Breast epithelium (tissue), 4 donors: ENCODE results near the gene GALNT5. TPM values are rescaled to one million over a fixed set of nuclear protein-coding genes. Genes with fewer than 3 reads are reported as not detected.

ENCODE experiments used
- DNase-seq, 2 donors: peaks; one replicate each; pipeline ENCODE4 v3.0.0-alpha.2; 2019; ENCODE audit warnings: low spot score in 2 of 2
- H3K27ac ChIP-seq, 2 donors: fragments of 200-600 bp; sonication (generic) in 1 of 2; one replicate each; pipeline ENCODE4 v1.5.1; 2016 to 2019; ENCODE audit warnings: mild to moderate bottlenecking in 1 of 2
- H3K27me3 ChIP-seq, 2 donors: fragments of 200-600 bp; sonication (generic) in 1 of 2; one replicate each; pipeline versions ENCODE4 v1.5.1 to v1.6.0; 2017 to 2019; ENCODE audit warnings: control low read depth in 1 of 2, mild to moderate bottlenecking in 1 of 2
- H3K36me3 ChIP-seq: fragments of 200-600 bp; one replicate; pipeline ENCODE4 v1.5.1; 2019
- H3K4me1 ChIP-seq, 2 donors: fragments of 200-600 bp; sonication (generic); one replicate each; pipeline ENCODE4 v1.5.1; 2016 to 2019; ENCODE audit warnings: control low read depth in 1 of 2
- H3K4me3 ChIP-seq, 3 donors: fragments of 200-600 bp; sonication (generic); 1 replicate in 2 of 3; 2 replicates in 1 of 3; pipeline ENCODE4 v1.5.1; 2016 to 2019; ENCODE audit warnings: mild to moderate bottlenecking in 3 of 3, moderate library complexity in 2 of 3
- H3K9me3 ChIP-seq, 2 donors: fragments of 200-600 bp; sonication (generic) in 1 of 2; one replicate each; pipeline ENCODE4 v1.5.1; 2016 to 2019; ENCODE audit warnings: control low read depth in 1 of 2
- POLR2A ChIP-seq: fragments of 450-650 bp; IDR thresholded peaks from one replicate; pipeline ENCODE4 v1.6.1; 2016; ENCODE audit warnings: antibody characterized with exemption, mild to moderate bottlenecking, moderate library complexity
- POLR2AphosphoS5 ChIP-seq, 3 donors: sonication (generic); formaldehyde crosslinking; IDR thresholded peaks; one replicate each; pipeline ENCODE4 v1.6.1; 2017; ENCODE audit warnings: antibody characterized with exemption in 3 of 3
- intact Hi-C: fragments of 100-400 bp; cut with DNase I; formaldehyde crosslinking; loops from one replicate; pipeline ENCODE4 v1.15.1; 2023; ENCODE audit warnings: low total_unique reads
- total RNA-seq, 3 donors: library from RNA; depleted of rRNA; stranded (reverse); fragments of >200 nt; gene quantifications; one replicate each; pipeline ENCODE4 v1.1.0, GENCODE V29; 2016
- TF ChIP-seq, protein P1 (sequence below), 3 donors: fragments of 450-650 bp; IDR thresholded peaks; one replicate each; pipeline ENCODE4 v1.5.1; 2016 to 2017; ENCODE audit warnings: antibody characterized with exemption in 3 of 3, mild to moderate bottlenecking in 3 of 3, moderate library complexity in 3 of 3

Gene GALNT5
- total RNA-seq, 3 donors from 2014 or later, result 0.16 to 2.0 (median 1.6) TPM

DNA sequence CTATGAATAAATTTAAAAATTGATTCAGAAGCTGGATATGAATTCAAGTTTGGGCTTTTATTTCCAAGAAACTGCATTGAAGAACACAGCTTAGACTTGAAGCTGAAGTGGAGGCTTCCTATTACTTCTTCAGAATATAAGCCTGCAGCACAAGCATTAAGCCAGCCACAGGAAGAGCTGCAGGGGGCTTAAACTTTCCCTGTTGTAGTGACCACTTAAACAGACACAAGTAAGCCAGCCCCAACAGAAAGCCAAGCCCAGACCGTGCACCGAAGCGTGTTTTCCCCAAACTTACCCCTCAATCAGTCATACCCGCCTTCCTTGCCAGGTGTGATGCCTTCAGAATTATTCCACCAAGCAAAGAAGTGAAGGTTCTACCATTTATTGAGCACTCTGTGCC lies 39.5 kb downstream of the GALNT5 start:
- TF ChIP-seq POLR2A (no peak), POLR2AphosphoS5 (IDR thresholded peaks at IDR 0.05) (no peak)
- TF ChIP-seq, protein P1, sequence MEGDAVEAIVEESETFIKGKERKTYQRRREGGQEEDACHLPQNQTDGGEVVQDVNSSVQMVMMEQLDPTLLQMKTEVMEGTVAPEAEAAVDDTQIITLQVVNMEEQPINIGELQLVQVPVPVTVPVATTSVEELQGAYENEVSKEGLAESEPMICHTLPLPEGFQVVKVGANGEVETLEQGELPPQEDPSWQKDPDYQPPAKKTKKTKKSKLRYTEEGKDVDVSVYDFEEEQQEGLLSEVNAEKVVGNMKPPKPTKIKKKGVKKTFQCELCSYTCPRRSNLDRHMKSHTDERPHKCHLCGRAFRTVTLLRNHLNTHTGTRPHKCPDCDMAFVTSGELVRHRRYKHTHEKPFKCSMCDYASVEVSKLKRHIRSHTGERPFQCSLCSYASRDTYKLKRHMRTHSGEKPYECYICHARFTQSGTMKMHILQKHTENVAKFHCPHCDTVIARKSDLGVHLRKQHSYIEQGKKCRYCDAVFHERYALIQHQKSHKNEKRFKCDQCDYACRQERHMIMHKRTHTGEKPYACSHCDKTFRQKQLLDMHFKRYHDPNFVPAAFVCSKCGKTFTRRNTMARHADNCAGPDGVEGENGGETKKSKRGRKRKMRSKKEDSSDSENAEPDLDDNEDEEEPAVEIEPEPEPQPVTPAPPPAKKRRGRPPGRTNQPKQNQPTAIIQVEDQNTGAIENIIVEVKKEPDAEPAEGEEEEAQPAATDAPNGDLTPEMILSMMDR (IDR thresholded peaks at IDR 0.05), result no peak
- no peaks in the 10 kb centered on the region for H3K9me3 ChIP-seq
- no peaks in the 10 kb centered on the region for H3K27me3 ChIP-seq
- no peak overlapping the region for H3K4me3 ChIP-seq
- H3K27ac ChIP-seq, result no peak overlapping the region
- intact Hi-C loops, result no loop called here
- DNase-seq, result no peak
- H3K36me3 ChIP-seq, result no peaks in the 10 kb centered on the region
- no peaks in the 10 kb centered on the region for H3K4me1 ChIP-seq

- intact Hi-C loops, result no loop called here
Measured at GRCh38 chr2:157301307-157301706, 43.8 kb downstream of the GALNT5 start.

GRCh38 chr2:157302492-157303099 lies 45.1 kb downstream of the GALNT5 start:
- H3K27me3 ChIP-seq, result no peaks in the 10 kb centered on the region
- no peak overlapping the region for H3K4me3 ChIP-seq
- intact Hi-C loops, result no loop called here

More at GRCh38 chr2:157301307-157301706, 43.8 kb downstream of the GALNT5 start:
- Histone ChIP-seq H3K4me3 (no peak overlapping the region), H3K4me1 (no peaks in the 10 kb centered on the region), H3K9me3 (no peaks in the 10 kb centered on the region), H3K27ac (no peak overlapping the region), H3K27me3 (no peaks in the 10 kb centered on the region), H3K36me3 (no peaks in the 10 kb centered on the region)
- no peak for DNase-seq
- TF ChIP-seq POLR2AphosphoS5 (IDR thresholded peaks at IDR 0.05), result no peak
- no peak for TF ChIP-seq POLR2A
- TF ChIP-seq, protein P1 (IDR thresholded peaks at IDR 0.05), result no peak

DNA sequence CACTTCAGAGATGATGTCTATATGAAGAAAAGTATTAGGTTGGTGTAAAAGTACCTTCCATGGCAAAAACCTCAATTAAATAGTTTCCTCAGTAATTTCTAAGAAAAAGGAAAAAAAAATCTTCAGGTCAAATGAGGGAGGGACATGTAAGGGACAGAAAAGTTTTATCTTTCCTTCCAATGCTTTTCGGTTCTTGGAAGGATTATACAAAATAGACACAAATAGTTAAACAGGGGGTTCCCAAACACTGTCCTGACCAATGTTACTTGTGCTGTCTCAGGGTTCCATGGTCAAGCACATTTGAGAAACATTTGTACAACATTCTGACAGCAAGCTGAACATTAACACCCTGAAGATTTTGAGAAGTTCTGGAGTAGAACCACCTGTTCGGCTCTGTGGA lies 46.1 kb downstream of the GALNT5 start:
- TF ChIP-seq, protein P1 (IDR thresholded peaks at IDR 0.05), result no peak
- TF ChIP-seq POLR2AphosphoS5 (IDR thresholded peaks at IDR 0.05) (no peak), POLR2A (no peak)
- intact Hi-C loops, result no loop called here
- Histone ChIP-seq H3K36me3 (no peaks in the 10 kb centered on the region), H3K27me3 (no peaks in the 10 kb centered on the region), H3K4me1 (no peaks in the 10 kb centered on the region), H3K9me3 (no peaks in the 10 kb centered on the region), H3K27ac (no peak overlapping the region), H3K4me3 (no peak overlapping the region)
- no peak for DNase-seq

More at GRCh38 chr2:157302492-157303099, 45.1 kb downstream of the GALNT5 start:
- Histone ChIP-seq H3K4me1 (no peaks in the 10 kb centered on the region), H3K9me3 (no peaks in the 10 kb centered on the region), H3K36me3 (no peaks in the 10 kb centered on the region), H3K27ac (no peak overlapping the region)
- TF ChIP-seq, protein P1 (IDR thresholded peaks at IDR 0.05), result peak; percentile 8 to 59 (median 50)
- TF ChIP-seq POLR2A (no peak), POLR2AphosphoS5 (IDR thresholded peaks at IDR 0.05) (no peak)
- no peak for DNase-seq

DNA sequence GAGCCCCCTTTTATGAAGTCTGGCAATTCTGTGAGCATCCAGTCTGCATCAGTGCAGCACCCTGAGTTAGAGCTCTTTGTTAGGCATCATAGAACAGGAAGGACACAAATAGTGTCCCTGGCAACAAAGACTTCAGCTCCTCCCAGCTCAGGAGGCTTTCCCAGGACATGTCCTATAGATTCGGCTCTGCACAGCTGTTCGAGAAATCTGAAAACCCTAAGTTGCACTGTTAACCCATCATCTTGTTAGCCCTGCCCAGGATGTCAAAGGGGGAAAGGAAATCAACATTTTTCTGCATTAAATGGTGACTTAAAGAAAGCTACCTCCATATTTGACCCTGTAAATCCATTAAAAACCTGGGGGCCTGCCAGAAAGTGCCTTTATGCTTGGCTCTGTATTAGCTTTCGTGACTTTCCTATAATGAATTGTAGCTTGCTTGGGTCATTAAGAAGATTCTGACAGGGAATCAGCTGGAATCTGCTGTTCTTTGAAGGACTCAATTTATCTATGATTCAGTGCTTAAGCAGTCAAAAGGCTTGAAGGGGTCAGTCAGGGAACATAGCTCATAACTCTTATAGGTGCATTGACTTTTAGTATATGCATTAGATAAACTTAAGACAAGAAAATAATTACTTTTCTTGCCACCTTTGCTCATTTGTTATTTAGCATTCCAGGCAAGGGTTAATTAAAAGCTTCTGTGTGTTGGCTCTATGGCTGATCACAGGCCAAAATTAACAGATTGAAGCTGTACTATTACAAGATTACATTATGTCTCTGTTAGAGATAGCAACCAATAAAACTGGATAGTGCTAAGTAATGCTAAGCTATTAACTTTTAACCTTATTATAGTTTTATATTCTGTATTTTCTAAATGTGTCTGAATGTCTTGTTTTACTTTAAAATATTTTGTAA lies 47.6 kb downstream of the GALNT5 start:
- Histone ChIP-seq H3K4me3 (no peak overlapping the region), H3K4me1 (no peaks in the 10 kb centered on the region), H3K36me3 (no peaks in the 10 kb centered on the region), H3K9me3 (no peaks in the 10 kb centered on the region), H3K27ac (no peak overlapping the region), H3K27me3 (no peaks in the 10 kb centered on the region)
- TF ChIP-seq, protein P1 (IDR thresholded peaks at IDR 0.05), result no peak
- TF ChIP-seq POLR2AphosphoS5 (IDR thresholded peaks at IDR 0.05), result no peak
- TF ChIP-seq POLR2A, result no peak
- DNase-seq, result no peak
- intact Hi-C loops, result no loop called here
